Spleen (tissue), 7 donors: ENCODE data around the gene MMP20.

Source experiments
- CTCF ChIP-seq, 11 experiments: fragments of 200-600 bp in 7 of 11; fragments of 450-650 bp in 4 of 11; sonication (generic) in 4 of 11; IDR thresholded peaks in 8 of 11; conservative IDR thresholded peaks in 3 of 11; 1 replicate in 7 of 11; 2 replicates in 4 of 11; pipeline versions ENCODE4 v1.4.0 to v1.8.0; 2016 to 2021; ENCODE audit warnings: antibody characterized with exemption in 11 of 11, inconsistent platforms in 4 of 11, mild to moderate bottlenecking in 1 of 11
- POLR2A ChIP-seq, 3 donors: fragments of 450-650 bp; IDR thresholded peaks; one replicate each; pipeline ENCODE4 v1.5.1; 2017; ENCODE audit warnings: antibody characterized with exemption in 3 of 3, mild to moderate bottlenecking in 1 of 3
- POLR2AphosphoS5 ChIP-seq, 3 donors: sonication (generic); formaldehyde crosslinking; IDR thresholded peaks; one replicate each; pipeline ENCODE4 v1.5.1; 2017; ENCODE audit warnings: antibody characterized with exemption in 3 of 3
- donor health status: DM: no; HTN: no; CAD: no; lungs with moderate emphysema.
- donor health status: DM: no; HTN: no; CAD: no.
- donor health status: DM: no; HTN: no; CAD: no.

- no peak for TF ChIP-seq POLR2AphosphoS5 (IDR thresholded peaks at IDR 0.05)
- TF ChIP-seq POLR2A (IDR thresholded peaks at IDR 0.05) = no peak
- TF ChIP-seq CTCF (IDR thresholded peaks at IDR 0.05 in 8 of 11, conservative IDR thresholded peaks at IDR 0.05 in 3 of 11) = no peak
Measured at GRCh38 chr11:102623998-102624397, 1.1 kb downstream of the MMP20 start.
